ENCODE results near the gene KIAA1614. TPM values are rescaled to one million over a fixed set of nuclear protein-coding genes. Genes with fewer than 3 reads are reported as not detected.

KIAA1614 gene
- total RNA-seq, 2 donors from 2014 or later = 9.8 to 13.8 TPM

GRCh38 chr1:180901076-180901990 is 11.4 kb upstream of the KIAA1614 start:
- no peak for ATAC-seq (ENCODE audit: insufficient number of reproducible peaks, low FRiP score, low read depth)
- no peaks in the 10 kb centered on the region for H3K9me3 ChIP-seq
- no peaks in the 10 kb centered on the region for H3K36me3 ChIP-seq
- H3K4me1 ChIP-seq (ENCODE audit: control insufficient read depth in 1 of 2, low read depth in 2 of 2) = no peaks in the 10 kb centered on the region
- H3K27me3 ChIP-seq (replicated peaks; ENCODE audit: insufficient read depth) = no peaks in the 10 kb centered on the region
- no peak overlapping the region for H3K27ac ChIP-seq
- TF ChIP-seq, protein P1, sequence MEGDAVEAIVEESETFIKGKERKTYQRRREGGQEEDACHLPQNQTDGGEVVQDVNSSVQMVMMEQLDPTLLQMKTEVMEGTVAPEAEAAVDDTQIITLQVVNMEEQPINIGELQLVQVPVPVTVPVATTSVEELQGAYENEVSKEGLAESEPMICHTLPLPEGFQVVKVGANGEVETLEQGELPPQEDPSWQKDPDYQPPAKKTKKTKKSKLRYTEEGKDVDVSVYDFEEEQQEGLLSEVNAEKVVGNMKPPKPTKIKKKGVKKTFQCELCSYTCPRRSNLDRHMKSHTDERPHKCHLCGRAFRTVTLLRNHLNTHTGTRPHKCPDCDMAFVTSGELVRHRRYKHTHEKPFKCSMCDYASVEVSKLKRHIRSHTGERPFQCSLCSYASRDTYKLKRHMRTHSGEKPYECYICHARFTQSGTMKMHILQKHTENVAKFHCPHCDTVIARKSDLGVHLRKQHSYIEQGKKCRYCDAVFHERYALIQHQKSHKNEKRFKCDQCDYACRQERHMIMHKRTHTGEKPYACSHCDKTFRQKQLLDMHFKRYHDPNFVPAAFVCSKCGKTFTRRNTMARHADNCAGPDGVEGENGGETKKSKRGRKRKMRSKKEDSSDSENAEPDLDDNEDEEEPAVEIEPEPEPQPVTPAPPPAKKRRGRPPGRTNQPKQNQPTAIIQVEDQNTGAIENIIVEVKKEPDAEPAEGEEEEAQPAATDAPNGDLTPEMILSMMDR (IDR thresholded peaks at IDR 0.05) = no peak
- no peak overlapping the region for H3K4me3 ChIP-seq
- no peak for DNase-seq (ENCODE audit: low spot score)

DNA sequence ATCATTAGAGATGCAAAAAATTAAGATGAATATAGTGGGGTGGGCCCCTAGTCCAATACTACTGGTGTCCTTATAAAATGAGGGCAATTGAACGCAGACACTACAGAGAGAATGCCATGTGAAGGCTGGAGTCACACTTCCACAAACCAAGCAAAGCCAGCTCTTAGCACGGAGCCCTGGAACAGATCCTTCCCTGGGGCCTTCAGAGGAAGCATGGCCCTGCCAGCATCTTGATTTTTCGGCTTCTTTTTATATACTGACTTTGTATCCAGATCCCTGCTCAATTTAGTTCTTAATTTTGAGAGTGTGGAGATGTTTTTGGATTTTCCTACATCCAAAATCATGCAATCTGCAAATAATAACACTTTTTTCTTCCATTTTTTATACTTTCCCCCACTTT is 10.2 kb upstream of the KIAA1614 start:
- no peaks in the 10 kb centered on the region for H3K36me3 ChIP-seq
- H3K27me3 ChIP-seq (replicated peaks; ENCODE audit: insufficient read depth) = no peaks in the 10 kb centered on the region
- ATAC-seq (ENCODE audit: insufficient number of reproducible peaks, low FRiP score, low read depth) (no peak), DNase-seq (ENCODE audit: low spot score) (no peak)
- H3K4me3 ChIP-seq = no peak overlapping the region
- no peaks in the 10 kb centered on the region for H3K9me3 ChIP-seq
- no peak overlapping the region for H3K27ac ChIP-seq
- no peaks in the 10 kb centered on the region for H3K4me1 ChIP-seq (ENCODE audit: control insufficient read depth in 1 of 2, low read depth in 2 of 2)
- TF ChIP-seq, protein P1 (IDR thresholded peaks at IDR 0.05) = no peak

- Histone ChIP-seq H3K36me3 (no peaks in the 10 kb centered on the region), H3K4me1 (ENCODE audit: control insufficient read depth in 1 of 2, low read depth in 2 of 2) (peaks cover 0 to 17% of the 10 kb centered on the region in 2 donors), H3K27me3 (replicated peaks; ENCODE audit: insufficient read depth) (no peaks in the 10 kb centered on the region), H3K9me3 (no peaks in the 10 kb centered on the region), H3K27ac (no peak overlapping the region), H3K4me3 (no peak overlapping the region)
- no peak for DNase-seq (ENCODE audit: low spot score)
- TF ChIP-seq, protein P1 (IDR thresholded peaks at IDR 0.05) = no peak
- ATAC-seq (ENCODE audit: insufficient number of reproducible peaks, low FRiP score, low read depth) = no peak
Observed at GRCh38 chr1:180905927-180906326, 6.8 kb upstream of the KIAA1614 start.

- TF ChIP-seq, protein P1 (IDR thresholded peaks at IDR 0.05) = no peak
- H3K27ac ChIP-seq = no peak overlapping the region
- no peak overlapping the region for H3K4me3 ChIP-seq
- no peaks in the 10 kb centered on the region for H3K36me3 ChIP-seq
- no peaks in the 10 kb centered on the region for H3K9me3 ChIP-seq
- no peak for ATAC-seq (ENCODE audit: insufficient number of reproducible peaks, low FRiP score, low read depth)
- H3K27me3 ChIP-seq (replicated peaks; ENCODE audit: insufficient read depth) = no peaks in the 10 kb centered on the region
- peaks cover 0 to 23% of the 10 kb centered on the region in 2 donors for H3K4me1 ChIP-seq (ENCODE audit: control insufficient read depth in 1 of 2, low read depth in 2 of 2)
- no peak for DNase-seq (ENCODE audit: low spot score)
Observed at GRCh38 chr1:180906511-180906910, 6.2 kb upstream of the KIAA1614 start.

- H3K4me1 ChIP-seq (ENCODE audit: control insufficient read depth in 1 of 2, low read depth in 2 of 2) = peaks cover 0 to 29% of the 10 kb centered on the region in 2 donors
- DNase-seq (ENCODE audit: low spot score) (no peak), ATAC-seq (ENCODE audit: insufficient number of reproducible peaks, low FRiP score, low read depth) (no peak)
- no peak overlapping the region for H3K4me3 ChIP-seq
- TF ChIP-seq, protein P1 (IDR thresholded peaks at IDR 0.05) = no peak
- no peak overlapping the region for H3K27ac ChIP-seq
- H3K27me3 ChIP-seq (replicated peaks; ENCODE audit: insufficient read depth) = no peaks in the 10 kb centered on the region
- no peaks in the 10 kb centered on the region for H3K9me3 ChIP-seq
- no peaks in the 10 kb centered on the region for H3K36me3 ChIP-seq
Observed at GRCh38 chr1:180907313-180908055, 5.2 kb upstream of the KIAA1614 start.

All from thoracic aorta (tissue), 2 donors.